Measurements from ENCODE around the gene ADD1. TPM values are rescaled to one million over a fixed set of nuclear protein-coding genes. Genes with fewer than 3 reads are reported as not detected.
A peak's percentile ranks its signal among the peaks of the same experiment; 100 is the strongest.

Gene ADD1
- total and polyA plus RNA-seq, 2 donors from 2014 or later, result 232 to 313 TPM

DNA sequence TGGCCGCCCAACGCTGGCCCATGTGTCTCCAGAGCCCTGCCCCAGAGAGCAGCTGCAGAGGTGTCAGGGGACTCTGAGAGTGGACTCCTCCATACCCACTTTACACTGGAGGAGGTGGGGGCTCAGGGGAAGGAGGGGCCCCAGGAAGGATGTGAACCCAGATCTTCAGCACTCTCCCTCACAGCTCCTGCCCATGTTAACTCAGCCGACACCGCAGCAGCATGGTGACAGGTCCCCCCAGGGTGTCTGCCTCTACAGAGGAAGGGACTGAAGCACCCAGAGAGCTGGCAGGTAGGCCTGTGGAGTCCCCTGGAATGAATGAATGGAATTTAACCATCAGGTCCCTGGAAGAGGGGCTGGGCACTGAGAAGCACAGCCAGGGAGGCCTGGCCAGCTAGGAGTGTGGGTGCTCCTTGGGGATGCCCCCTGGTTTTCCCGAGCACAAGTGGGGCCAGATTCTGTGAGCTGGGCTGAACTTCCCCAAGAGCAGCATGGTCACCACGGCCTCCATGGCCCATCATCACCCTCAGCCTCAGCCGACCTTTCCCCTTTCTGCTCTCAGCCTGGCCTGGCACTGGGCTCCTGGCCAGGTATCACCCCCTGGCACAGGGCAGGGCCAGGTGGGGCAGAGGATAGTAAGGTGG lies 28.9 kb upstream of the ADD1 start:
- Histone ChIP-seq H3K9ac (ENCODE audit: low read length in 3 of 3) (no peak overlapping the region), H3K27ac (ENCODE audit: low read depth in 2 of 2, low read length in 2 of 2) (no peak overlapping the region), H3K4me3 (ENCODE audit: low read length in 3 of 3) (no peak overlapping the region), H3K27me3 (ENCODE audit: control insufficient read depth, insufficient read depth, low read length) (no peaks in the 10 kb centered on the region), H3K9me3 (ENCODE audit: control insufficient read depth in 2 of 3, insufficient read depth in 1 of 3, low read length in 3 of 3) (no peaks in the 10 kb centered on the region), H3K4me1 (ENCODE audit: control insufficient read depth in 2 of 3, insufficient read depth in 2 of 3, low read depth in 1 of 3, low read length in 3 of 3) (peaks cover 0 to 28% (median 13%) of the 10 kb centered on the region in 3 donors), H3K36me3 (ENCODE audit: control insufficient read depth in 2 of 3, insufficient read depth in 3 of 3, low read length in 3 of 3) (peaks cover 0 to 4% (median 3%) of the 10 kb centered on the region in 3 donors)
- TF ChIP-seq, protein P1, sequence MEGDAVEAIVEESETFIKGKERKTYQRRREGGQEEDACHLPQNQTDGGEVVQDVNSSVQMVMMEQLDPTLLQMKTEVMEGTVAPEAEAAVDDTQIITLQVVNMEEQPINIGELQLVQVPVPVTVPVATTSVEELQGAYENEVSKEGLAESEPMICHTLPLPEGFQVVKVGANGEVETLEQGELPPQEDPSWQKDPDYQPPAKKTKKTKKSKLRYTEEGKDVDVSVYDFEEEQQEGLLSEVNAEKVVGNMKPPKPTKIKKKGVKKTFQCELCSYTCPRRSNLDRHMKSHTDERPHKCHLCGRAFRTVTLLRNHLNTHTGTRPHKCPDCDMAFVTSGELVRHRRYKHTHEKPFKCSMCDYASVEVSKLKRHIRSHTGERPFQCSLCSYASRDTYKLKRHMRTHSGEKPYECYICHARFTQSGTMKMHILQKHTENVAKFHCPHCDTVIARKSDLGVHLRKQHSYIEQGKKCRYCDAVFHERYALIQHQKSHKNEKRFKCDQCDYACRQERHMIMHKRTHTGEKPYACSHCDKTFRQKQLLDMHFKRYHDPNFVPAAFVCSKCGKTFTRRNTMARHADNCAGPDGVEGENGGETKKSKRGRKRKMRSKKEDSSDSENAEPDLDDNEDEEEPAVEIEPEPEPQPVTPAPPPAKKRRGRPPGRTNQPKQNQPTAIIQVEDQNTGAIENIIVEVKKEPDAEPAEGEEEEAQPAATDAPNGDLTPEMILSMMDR (IDR thresholded peaks at IDR 0.05; ENCODE audit: borderline replicate concordance, extremely low read depth, insufficient read depth), result no peak
- FAIRE-seq (no peak), DNase-seq (no peak)
- intact Hi-C loops (cut with DNase I), result no loop called here

DNA sequence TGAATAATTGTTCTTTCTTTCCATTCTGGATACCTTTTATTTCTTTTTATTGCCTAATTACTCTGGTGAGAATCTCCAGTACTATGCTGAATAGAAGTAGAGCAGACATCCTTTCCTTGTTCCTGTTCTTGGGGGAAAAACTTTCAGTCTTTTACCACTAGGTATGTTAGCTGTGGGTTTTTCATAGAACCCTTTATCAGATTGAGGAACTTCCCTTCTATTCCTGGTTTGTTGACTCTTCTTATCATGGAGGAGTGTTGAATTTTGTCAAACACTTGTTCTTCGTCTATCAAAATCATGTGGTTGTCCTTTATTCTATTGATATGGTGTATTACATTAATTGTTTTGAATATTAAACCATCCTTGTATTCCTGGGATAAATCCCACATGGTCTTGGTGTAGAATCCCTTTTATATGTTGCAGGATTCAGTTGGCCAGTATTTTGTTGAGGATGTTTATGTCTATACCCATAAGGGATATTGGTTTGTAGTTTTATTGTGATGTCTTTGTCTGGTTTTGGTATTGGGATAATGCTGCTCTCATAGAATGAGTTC lies 27.2 kb upstream of the ADD1 start:
- no peak overlapping the region for H3K9ac ChIP-seq (ENCODE audit: low read length in 3 of 3)
- no peak for FAIRE-seq
- no peak for DNase-seq
- H3K4me3 ChIP-seq (ENCODE audit: low read length in 3 of 3), result no peak overlapping the region
- no peaks in the 10 kb centered on the region for H3K27me3 ChIP-seq (ENCODE audit: control insufficient read depth, insufficient read depth, low read length)
- intact Hi-C loops (cut with DNase I), result no loop called here
- H3K9me3 ChIP-seq (ENCODE audit: control insufficient read depth in 2 of 3, insufficient read depth in 1 of 3, low read length in 3 of 3), result no peaks in the 10 kb centered on the region
- H3K27ac ChIP-seq (ENCODE audit: low read depth in 2 of 2, low read length in 2 of 2), result no peak overlapping the region
- H3K36me3 ChIP-seq (ENCODE audit: control insufficient read depth in 2 of 3, insufficient read depth in 3 of 3, low read length in 3 of 3), result peaks cover 0 to 4% (median 3%) of the 10 kb centered on the region in 3 donors
- peaks cover 0 to 15% (median 4%) of the 10 kb centered on the region in 3 donors for H3K4me1 ChIP-seq (ENCODE audit: control insufficient read depth in 2 of 3, insufficient read depth in 2 of 3, low read depth in 1 of 3, low read length in 3 of 3)
- TF ChIP-seq, protein P1 (IDR thresholded peaks at IDR 0.05; ENCODE audit: borderline replicate concordance, extremely low read depth, insufficient read depth), result no peak

DNA sequence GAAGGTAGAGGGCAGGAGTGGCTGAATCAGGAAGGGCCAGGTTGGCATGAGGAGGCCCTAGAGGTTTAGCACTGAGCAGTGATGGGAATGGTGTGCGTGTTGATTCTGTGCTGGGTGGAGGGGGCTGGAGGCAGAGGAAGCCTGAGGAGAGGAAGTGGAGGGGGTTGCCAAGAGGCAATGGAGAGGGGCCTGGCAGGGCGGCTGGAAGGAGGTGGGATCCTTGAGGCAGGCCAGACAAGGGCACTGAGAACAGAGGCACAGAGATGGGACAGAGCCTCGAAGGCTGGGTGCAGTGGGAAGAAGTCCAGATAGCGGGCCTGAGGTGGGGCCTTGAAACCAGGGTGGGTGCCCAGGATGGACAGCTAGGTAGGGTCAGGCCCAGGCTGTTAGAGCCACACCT lies 26.5 kb upstream of the ADD1 start:
- intact Hi-C loops (cut with DNase I), result no loop called here
- no peaks in the 10 kb centered on the region for H3K9me3 ChIP-seq (ENCODE audit: control insufficient read depth in 2 of 3, insufficient read depth in 1 of 3, low read length in 3 of 3)
- FAIRE-seq (no peak), DNase-seq (peak in 1 of 5 donors; percentile 52)
- peaks cover 0 to 4% (median 3%) of the 10 kb centered on the region in 3 donors for H3K36me3 ChIP-seq (ENCODE audit: control insufficient read depth in 2 of 3, insufficient read depth in 3 of 3, low read length in 3 of 3)
- no peak overlapping the region for H3K27ac ChIP-seq (ENCODE audit: low read depth in 2 of 2, low read length in 2 of 2)
- no peak overlapping the region for H3K9ac ChIP-seq (ENCODE audit: low read length in 3 of 3)
- peaks cover 0 to 8% (median 0%) of the 10 kb centered on the region in 3 donors for H3K4me1 ChIP-seq (ENCODE audit: control insufficient read depth in 2 of 3, insufficient read depth in 2 of 3, low read depth in 1 of 3, low read length in 3 of 3)
- no peaks in the 10 kb centered on the region for H3K27me3 ChIP-seq (ENCODE audit: control insufficient read depth, insufficient read depth, low read length)
- TF ChIP-seq, protein P1 (IDR thresholded peaks at IDR 0.05; ENCODE audit: borderline replicate concordance, extremely low read depth, insufficient read depth), result no peak
- no peak overlapping the region for H3K4me3 ChIP-seq (ENCODE audit: low read length in 3 of 3)
